Posterior vena cava (tissue), 2 donors: ENCODE measurements around the gene SPNS3. TPM values are rescaled to one million over a fixed set of nuclear protein-coding genes. Genes with fewer than 3 reads are reported as not detected.

ENCODE experiments used
- DNase-seq: peaks from one replicate; pipeline ENCODE4 v3.0.0-alpha.2; 2020; ENCODE audit warnings: low spot score
- intact Hi-C, 2 donors: fragments of 100-400 bp; cut with DNase I; formaldehyde crosslinking; loops; one replicate each; pipeline versions ENCODE4 v1.14.1 to v1.14.2; 2022 to 2023
- total RNA-seq, 2 donors: library from RNA; stranded (reverse); fragmentation: NEBNext Ultra II Directional; extraction: Animal tissue kit (Norgen Biotek cat#: 25700); gene quantifications; one replicate each; pipeline ENCODE4 v1.2.1, GENCODE V29; 2021
- donor health status: DM: yes; HTN: yes; CAD: no.
- donor health status: DM: yes; HTN: yes; CAD: no.

SPNS3 gene
- total RNA-seq, 2 donors from 2014 or later, result 0.24 to 0.32 TPM

DNA sequence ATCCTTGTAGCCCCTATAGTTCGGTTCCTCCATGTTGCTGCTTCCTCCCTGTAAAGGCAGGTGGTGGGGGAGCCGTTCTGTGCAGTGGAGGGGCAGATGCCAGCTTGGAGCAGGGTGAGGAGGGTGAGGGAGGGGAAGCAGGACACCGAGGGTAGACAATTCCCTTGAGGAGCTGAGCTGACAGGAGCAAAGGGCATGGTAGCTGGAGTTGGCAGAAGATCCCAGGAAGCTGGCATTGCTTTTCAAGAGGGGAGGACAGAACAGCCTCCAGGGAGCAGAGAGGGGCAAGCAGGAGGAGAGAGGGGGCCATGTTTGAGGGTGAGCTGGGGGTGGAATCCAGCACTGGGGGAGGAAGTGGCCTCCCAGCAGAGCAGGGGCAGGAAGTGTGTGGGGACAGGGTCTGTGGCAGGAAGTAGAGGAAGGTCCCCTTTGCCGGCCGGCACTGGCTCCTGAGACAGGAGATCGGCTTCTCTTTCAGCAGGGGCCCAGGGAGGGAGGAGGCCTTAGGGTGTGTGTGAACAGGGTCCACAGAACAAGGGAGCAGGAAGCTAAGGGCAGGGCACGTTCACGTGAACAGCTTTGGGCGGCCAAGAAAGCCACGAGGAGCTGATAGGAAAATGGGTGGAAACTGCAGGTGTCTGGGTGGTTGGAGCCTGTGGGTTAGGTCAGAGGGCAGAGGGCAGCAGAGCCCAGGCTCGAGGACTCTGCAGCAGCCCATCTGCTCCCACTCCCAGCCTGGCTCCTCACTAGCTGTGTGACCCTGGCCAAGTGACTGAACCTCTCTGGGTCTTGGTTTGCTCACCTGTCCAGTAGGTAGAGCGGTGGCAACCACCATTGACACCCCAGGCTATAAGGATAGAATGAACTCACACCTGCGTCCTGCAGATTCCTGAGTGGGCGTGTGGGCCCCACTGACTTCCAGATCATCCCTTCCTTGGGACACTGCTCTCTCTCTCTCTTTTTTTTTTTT lies 47.5 kb downstream of the SPNS3 start:
- intact Hi-C loops, result no loop called here
- no peak for DNase-seq

DNA sequence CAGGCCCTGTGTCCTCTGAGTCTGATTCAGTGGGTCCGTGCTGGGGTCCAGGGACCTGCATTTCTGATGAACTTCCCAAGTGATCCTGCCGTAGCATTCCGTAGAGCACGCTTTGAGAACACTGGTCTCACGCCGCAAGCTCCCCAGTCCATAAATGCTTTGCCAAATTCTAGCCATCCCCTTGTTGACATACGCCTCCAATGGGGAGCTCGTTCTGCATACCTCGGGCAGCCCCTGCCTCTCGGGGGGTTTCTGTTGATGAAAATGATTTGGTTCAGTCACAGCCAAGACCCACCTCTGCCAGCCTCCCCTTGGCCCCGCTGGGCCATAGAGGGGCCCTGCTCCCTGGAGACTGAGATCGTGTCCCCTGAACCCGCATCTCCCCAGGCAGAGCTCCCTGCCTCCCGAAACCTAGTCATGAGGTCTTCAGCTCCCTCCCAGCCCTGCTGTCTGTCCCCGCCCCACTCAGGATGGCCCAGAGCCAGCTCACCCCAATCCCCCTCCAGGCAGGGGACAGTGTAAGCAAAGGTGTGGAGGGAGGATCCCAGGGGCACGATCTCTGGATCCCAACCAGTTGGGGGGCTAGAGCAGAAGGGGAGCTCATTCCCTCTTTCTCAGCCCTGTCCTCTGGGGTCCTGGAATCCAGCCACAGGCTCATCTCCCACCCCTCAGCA lies 48.7 kb downstream of the SPNS3 start:
- intact Hi-C loops, result no loop called here
- DNase-seq, result no peak

DNA sequence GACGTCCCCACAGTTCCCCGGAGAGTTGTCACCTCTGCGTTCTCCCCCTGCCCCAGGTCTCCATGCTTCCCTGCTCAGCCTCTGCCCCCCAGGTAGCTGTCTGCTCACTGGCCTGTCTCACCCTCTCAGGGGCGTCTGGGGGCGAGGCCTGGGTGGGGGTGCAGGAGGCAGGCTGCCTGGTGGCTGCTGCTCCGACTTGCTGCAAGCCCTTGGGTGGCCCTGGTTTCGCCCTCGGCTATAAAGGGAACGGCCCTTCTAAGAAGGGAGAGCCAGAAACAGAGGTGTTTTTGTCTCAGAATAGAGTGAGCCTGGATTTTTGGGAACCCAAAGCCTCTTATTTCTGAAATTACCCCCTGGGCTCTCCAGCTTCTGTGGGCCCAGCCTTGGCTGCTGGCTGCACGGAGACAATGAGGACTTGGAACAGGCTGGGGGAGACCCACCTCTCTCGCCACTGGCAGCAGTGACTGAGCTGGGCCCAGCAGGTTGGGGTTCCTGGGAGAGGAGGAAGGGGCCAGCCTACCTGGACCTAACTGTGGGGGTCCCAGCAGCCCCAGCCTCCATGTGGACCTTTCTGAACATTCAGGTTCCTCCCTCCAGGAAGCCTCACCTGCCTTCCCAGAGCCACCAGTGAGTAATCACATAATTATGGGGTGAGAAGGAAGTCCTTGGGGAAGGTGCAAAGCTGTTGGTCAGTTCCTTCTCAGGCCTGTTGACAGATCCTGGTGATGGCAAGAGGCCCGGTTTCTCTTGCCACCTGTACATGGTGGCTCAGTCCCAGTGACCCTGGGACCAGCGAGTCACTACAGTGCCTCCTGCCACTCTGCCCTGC lies 49.5 kb downstream of the SPNS3 start:
- no peak for DNase-seq
- intact Hi-C loops, result no loop called here

DNA sequence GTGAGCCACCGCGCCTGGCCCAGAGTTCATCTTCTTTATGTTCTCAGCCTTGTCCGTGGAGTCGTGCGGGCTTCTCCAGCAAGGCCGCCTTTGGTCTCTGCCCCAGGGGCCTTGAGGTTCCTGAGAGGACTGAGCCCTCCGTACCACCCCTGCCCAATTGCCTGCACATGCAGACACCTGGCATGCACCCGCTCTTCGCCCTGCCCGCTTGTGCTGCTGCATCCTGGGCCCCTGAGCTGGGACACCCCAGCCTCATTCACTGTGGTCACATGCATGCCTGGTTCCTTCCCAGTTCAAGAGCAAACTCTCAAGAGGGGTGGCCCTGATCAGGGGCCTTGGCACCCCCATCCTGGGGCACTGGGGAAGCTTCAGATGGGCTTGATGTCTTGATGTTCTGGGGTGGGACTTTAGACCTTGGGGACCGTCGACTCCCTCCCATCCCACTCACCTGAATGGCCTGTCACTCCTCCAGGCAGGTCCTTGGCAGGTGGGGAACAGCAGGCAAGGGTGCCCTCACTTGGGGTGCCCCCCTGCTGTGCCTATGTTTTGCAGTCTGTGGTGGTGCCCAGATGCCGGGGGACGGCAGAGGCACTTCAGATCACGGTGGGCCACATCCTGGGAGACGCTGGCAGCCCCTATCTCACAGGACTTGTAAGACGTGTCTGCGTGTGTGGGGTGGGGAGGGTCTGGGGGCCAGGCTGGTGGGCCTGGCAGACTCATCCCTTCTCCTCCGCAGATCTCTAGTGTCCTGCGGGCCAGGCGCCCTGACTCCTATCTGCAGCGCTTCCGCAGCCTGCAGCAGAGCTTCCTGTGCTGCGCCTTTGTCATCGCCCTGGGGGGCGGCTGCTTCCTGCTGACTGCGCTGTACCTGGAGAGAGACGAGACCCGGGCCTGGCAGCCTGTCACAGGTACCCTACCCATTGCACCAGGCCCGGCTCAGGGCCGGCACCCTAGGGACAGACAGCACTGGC lies 52.2 kb downstream of the SPNS3 start:
- peak; percentile 73 for DNase-seq
- intact Hi-C loops, result no loop called here

DNA sequence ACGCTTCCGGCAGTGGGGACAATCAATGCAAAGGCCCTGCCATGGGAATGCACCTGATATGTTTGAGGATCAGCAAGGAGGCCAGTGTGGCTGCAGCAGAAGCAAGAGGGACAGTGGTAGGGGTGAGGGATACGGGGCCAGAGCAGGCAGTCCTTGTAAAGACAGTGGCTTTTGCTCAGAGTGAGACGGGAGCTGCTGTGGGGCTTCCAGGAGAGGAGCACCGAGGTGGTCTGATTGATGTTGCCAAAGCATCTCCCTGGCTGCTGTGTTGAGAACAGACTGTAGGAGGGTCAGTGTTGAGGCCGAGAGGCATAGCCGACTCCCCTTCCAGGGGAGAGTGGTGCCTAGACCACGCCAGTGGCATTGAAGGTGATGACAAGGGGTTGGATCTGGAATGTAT lies 53.6 kb downstream of the SPNS3 start:
- DNase-seq, result no peak
- intact Hi-C loops, result no loop called here

DNA sequence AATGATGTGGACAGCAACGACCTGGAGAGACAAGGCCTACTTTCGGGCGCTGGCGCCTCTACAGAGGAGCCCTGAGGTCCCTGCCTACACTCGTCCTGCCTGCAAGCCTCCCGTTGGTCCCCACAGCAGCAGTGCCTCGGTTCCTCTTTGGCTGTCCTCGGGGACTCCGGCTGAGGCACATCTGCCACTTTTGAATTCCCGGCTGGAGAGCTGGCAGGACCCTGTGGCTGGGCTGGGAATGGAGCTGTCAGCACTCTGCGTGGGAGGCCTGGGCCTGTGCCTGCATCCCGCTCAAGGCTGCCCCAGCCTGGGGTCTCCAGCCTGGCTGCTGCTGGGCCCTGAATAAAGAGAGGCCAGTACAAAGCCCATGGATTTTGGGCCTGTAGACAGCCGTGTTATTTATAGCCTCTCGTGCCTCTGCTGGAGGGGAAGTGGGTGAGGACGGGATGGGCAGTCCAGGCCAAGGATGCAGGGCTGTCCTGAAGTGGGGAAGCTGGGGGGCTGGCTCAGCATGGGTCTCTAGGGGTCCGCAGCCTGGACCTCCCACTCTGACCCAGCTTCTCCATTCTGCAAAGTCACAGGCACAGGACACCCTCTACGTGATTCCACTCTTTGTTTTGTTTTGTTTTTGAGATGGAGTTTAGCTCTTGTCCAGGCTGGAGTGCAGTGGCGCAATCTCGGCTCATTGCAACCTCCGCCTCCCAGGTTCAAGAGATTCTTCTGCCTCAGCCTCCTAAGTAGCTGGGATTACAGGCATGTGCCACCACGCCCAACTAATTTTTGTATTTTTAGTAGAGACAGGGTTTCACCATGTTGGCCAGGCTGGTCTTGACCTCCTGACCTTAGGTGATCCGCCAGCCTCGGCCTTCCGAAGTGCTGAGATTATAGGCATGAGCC lies 54.3 kb downstream of the SPNS3 start:
- peak; percentile 78 for DNase-seq
- intact Hi-C loops, result no loop called here

DNA sequence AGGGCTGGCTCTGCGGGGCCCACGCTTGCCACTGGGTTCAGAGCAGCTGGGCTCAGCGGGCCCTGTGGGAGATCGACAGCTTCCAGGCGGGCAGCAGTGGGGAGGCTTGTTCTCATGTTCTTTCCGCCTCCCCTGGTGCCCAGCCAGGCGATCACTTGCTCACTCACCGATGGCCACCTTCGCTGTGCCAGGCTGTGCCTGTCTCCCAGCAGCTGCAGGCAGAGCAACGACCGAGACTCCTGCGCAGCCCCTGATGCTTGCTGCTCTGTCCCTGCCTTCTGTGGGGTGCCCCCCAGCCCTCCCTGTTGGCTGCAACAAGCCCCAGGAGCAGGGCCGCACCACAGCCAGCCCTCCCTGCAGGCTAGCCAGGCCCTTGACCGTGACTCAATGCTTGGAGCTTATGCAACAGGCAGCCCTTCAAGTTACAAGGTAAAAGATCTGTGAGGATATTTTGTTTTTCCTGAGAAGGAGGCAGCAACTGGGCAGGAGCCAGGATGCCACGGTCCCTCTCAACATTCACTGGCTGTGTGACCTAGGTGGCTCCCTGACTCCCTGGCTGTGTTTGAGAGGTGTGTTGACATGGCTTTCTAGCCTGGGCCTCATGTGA lies 55.4 kb downstream of the SPNS3 start:
- DNase-seq, result peak; percentile 71
- intact Hi-C loops, result no loop called here

DNA sequence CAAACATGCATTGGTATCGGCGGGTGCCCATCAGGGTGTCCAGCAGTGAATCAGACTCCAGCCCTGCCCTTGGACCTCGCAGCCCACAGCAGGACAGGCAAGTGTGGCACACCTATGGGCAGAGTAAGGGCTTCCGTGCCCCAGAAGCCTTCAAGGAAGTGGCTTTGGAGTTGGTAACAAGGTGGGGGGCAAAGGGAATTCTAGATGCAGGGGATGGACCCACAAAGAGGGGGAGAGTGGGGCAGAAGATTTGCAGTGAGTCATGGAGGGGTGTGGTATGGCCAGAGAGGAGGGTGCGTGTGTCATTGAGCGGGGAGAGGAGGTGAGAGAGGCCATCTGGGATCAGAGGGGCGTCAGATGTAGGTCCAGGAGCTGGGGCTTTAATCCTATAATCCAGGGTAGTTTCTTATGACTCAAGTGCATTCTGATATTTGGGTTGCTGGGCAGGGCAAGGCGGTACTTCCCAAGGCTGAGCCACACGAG lies 56.4 kb downstream of the SPNS3 start:
- intact Hi-C loops, result loop anchor here in 1 of 2 donors (10.0 kb wide), 1 partner anchor 65 kb away; no protein-coding TSS in a partner anchor

DNA sequence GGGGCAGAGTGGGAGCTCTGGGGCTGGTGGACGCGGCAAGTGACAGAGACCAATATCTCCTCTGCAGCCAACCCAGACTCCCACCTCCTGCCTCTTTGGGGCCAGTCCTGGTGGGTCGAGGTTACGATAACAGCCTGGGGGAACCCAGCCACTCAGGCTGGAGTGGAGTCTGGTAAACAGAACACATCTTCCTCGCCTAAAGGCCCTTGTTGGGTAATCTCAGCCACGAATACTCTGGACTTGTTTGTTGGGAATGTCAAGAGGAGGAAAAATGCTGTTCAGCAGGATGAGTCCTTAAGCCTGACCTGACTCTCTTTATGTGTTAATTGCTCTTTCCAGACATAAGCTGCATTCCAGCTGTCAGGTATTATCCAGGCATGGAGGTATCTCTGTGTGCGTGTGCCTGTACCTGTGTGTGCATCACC lies 56.9 kb downstream of the SPNS3 start:
- peak; percentile 60 for DNase-seq
- intact Hi-C loops, result loop anchor here in 1 of 2 donors (10.0 kb wide), 1 partner anchor 66 kb away; no protein-coding TSS in a partner anchor

More for the DNA sequence above, 56.4 kb downstream of the SPNS3 start:
- no peak for DNase-seq

DNA sequence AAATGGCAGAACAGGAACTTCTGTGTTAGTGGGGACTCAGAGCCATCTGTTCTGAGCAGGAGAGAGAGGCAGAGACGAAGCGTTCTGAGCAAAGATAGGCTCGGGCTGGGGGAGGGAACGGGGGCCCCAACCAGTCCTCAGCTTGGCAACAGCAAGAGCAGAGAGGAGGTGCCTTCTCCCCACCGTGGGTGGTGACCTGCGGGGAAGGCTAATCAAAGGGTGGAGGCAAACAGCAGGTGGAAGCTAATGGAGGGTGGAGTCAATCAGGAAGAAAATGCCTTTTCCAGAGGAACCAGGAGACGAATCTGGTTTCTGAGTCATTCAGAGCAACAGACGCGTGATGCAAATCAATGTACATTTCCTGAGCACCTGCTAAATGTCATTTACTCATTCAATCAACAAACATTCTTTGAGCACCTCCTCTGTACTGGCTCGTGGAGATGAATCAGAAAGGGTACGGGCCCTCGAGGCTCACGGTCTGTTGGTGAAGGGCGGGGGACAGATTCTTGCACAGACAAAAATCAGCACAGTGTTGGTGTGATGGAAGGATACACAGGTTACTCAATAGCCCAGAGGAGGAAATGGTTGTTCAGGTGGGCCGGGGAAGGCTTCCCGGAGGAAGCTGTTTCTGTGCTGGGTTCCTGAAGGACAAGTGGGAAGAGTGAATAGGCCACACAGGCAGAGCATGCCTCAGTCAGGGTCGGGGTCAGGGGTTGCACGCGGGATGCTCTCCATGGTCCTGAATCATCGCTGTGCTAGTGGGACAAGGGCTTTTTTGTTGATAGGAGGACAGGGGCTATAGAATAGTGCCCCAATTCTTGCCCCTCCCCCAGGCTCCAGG lies 59.2 kb downstream of the SPNS3 start:
- DNase-seq, result peak; percentile 70
- intact Hi-C loops, result loop anchor here in 1 of 2 donors (10.0 kb wide), 1 partner anchor 68 kb away; no protein-coding TSS in a partner anchor

DNA sequence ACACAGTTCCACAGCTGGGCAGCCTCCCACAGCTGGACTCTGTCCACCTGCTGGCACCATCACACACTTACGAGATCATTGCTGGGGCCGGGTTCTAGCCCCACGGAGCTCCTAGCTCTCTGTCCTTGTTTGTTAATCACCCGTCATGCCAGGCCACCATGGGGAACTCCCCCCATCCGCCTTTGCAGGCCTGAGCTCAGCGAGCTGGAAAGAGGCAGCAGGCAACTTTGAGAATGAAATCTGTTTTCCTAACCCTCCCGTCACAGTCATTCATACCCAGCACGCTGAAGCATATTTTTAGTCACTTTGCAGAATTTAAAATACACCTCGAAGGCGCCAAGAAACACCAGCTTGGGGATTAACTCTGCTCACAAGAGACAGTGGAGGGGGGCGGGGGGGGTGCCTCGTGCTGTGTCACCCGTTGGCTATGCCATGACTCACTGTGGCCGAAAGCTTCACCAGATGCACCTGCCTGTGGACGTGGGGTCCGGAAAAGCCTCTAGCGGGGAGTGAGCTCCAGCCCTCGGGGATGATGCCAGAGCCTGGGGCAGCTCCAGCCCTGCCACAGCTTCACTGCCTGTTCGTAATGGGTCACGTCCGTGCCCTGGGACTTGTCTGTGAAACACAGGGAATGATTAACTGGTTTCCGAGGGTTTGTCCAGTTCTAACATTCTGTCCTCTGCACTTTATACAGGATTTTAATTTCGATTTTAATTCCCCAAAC lies 63.5 kb downstream of the SPNS3 start:
- no peak for DNase-seq
- intact Hi-C loops, result loop anchor here in 1 of 2 donors (10.0 kb wide), 1 partner anchor 72 kb away; no protein-coding TSS in a partner anchor

DNA sequence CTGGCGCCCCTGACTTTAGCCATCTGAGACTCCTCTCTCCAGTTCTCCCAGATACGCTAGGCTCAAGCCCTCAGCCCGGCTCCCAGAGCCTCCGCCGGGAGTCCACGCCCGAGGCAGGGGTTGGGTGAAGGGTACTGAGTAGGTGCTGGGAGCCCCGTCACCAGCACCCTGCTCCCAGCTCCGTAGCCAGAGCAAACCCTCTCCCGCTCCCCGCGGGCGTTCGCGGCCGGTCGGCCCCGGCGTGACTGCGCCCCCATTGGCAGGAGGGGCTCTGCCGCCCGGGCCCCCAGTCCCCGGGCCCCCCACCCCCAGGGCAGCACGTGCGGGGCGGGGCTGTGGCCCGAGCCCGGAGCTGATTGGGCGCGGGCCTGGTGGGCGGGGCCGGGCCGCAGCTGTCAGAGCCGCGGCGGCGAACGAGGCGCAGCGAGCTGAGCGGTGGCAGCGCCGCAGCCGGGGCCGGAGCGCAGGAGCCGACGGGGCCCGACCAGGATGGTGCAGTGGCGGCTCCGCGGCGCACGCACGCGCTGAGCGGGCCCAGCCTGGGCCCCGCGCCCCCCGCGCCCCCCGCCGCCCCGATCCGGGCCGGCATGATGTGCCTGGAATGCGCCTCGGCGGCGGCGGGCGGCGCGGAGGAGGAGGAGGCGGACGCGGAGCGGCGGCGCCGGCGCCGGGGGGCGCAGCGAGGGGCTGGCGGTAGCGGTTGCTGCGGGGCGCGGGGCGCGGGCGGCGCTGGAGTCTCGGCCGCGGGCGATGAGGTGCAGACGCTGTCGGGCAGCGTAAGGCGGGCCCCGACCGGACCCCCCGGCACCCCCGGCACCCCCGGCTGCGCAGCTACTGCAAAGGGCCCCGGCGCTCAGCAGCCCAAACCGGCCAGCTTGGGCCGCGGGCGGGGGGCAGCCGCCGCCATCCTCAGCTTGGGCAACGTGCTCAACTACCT lies 65.0 kb downstream of the SPNS3 start, which contains the start of gene SPNS2:
Gene SPNS2, plus strand, starts transcription at position 421 of the 937 bp plus-strand sequence. Its CDS starts 167 bp downstream, at position 588.
- intact Hi-C loops, result loop anchor here in 1 of 2 donors (10.0 kb wide), 1 partner anchor 74 kb away; no protein-coding TSS in a partner anchor
- peak; percentile 89 for DNase-seq

DNA sequence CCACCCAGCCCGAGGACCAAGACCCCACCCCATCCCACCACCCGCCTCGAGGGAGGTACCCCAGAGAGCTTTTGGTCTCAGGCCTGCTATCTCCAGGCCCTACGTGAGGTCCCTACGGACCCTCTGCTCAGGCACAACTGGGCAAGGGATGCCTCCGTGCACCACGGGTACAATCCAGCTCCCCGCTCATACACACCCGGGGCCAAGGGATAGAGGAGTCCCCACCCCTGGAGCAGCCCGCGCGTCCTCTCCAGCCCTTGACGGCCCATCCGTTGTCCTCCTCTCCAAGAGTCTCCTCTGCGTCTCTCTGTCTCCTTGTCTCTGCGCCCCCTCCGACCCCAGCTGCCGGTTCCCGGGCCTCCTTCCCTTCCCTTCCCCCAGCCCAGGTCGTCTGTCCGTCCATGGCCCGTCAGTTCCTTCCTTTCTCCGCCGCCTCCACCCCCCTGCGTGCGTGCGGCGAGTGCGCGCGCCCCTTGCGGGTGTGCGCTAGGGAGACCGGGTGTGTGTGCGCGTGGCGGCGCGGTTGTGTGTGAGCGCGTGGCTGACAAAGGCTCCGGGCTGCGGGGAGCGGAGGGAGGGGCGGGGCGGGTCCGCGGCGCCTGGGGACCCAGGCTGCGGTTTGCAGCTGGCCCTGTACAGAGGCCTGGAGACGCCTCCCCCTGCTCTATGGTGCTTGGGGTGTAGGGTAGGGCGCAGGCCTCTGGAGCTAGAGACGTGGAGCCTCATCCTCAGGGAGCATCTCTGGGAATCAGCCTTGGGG lies 65.9 kb downstream of the SPNS3 start:
- intact Hi-C loops, result loop anchor here (2.0 to 10.0 kb wide), 2 partner anchors 67 to 75 kb away; partner anchors contain the start of gene SPNS3 (in 1 of the 2)
- no peak for DNase-seq
